Stomach smooth muscle (tissue), 2 donors: ENCODE measurements around the gene GPRC5C.

Source experiments
- H3K27ac ChIP-seq: one replicate; pipeline ENCODE4 v1.7.0; 2013; ENCODE audit warnings: mild to moderate bottlenecking, low read length, inconsistent platforms
- H3K27me3 ChIP-seq, 2 donors: one replicate each; pipeline ENCODE4 v1.7.0; 2013; ENCODE audit warnings: low read length in 2 of 2; ENCODE audit not compliant: insufficient read depth in 2 of 2, control insufficient read depth in 1 of 2
- H3K36me3 ChIP-seq, 2 donors: one replicate each; pipeline ENCODE4 v1.7.0; 2013; ENCODE audit warnings: low read length in 2 of 2; ENCODE audit not compliant: control insufficient read depth in 2 of 2, insufficient read depth in 2 of 2
- H3K4me1 ChIP-seq: one replicate; pipeline ENCODE4 v1.7.0; 2013; ENCODE audit warnings: low read length; ENCODE audit not compliant: control insufficient read depth, insufficient read depth
- H3K4me3 ChIP-seq, 2 donors: one replicate each; pipeline ENCODE4 v1.7.0; 2013; ENCODE audit warnings: low read length in 2 of 2
- H3K9ac ChIP-seq, 2 donors: one replicate each; pipeline ENCODE4 v1.7.0; 2013; ENCODE audit warnings: low read length in 2 of 2, mild to moderate bottlenecking in 1 of 2
- H3K9me3 ChIP-seq, 2 donors: one replicate each; pipeline ENCODE4 v1.7.0; 2013; ENCODE audit warnings: low read length in 2 of 2; ENCODE audit not compliant: control insufficient read depth in 2 of 2
- donor health status: healthy.
- donor health status: Pancreatic carcinoma.

The GPRC5C gene

GRCh38 chr17:74408262-74408661 lies 23.6 kb upstream of the GPRC5C start:
- Histone ChIP-seq H3K36me3 (no peaks in the 10 kb centered on the region), H3K27me3 (peaks cover 5 to 7% of the 10 kb centered on the region in 2 donors), H3K27ac (no peak overlapping the region), H3K9ac (no peak overlapping the region), H3K4me3 (no peak overlapping the region), H3K4me1 (no peaks in the 10 kb centered on the region), H3K9me3 (no peaks in the 10 kb centered on the region)

- no peaks in the 10 kb centered on the region for H3K36me3 ChIP-seq
- no peak overlapping the region for H3K9ac ChIP-seq
- H3K27me3 ChIP-seq, result peaks cover 4 to 7% of the 10 kb centered on the region in 2 donors
- H3K27ac ChIP-seq, result no peak overlapping the region
- H3K4me3 ChIP-seq, result no peak overlapping the region
- H3K9me3 ChIP-seq, result no peaks in the 10 kb centered on the region
- no peaks in the 10 kb centered on the region for H3K4me1 ChIP-seq
Observed at GRCh38 chr17:74408815-74409214, 23.1 kb upstream of the GPRC5C start.

DNA sequence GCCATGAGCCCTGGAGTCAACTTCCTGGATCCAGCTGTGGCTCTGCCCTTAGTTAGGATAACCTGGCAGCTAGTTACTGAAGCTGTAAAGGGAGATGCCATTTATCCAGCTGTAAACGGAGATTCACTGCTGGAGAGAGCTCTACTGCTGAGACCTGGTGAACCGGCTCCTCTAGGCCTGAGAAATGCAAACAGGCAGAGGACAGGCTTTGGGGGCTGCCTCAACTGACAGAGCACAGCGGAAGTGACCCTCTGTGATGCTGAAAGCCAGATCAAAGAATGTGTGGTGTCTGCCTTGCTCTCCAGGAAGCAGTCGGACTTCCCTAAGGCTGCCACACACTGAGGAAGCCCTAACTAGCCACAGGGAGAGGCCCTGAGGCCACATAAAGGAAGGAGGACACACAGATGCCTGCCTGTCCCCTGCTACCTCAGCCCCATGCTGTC lies 21.9 kb upstream of the GPRC5C start:
- Histone ChIP-seq H3K9ac (no peak overlapping the region), H3K27me3 (no peaks in the 10 kb centered on the region), H3K36me3 (no peaks in the 10 kb centered on the region), H3K27ac (no peak overlapping the region), H3K4me3 (no peak overlapping the region), H3K4me1 (no peaks in the 10 kb centered on the region), H3K9me3 (no peaks in the 10 kb centered on the region)

DNA sequence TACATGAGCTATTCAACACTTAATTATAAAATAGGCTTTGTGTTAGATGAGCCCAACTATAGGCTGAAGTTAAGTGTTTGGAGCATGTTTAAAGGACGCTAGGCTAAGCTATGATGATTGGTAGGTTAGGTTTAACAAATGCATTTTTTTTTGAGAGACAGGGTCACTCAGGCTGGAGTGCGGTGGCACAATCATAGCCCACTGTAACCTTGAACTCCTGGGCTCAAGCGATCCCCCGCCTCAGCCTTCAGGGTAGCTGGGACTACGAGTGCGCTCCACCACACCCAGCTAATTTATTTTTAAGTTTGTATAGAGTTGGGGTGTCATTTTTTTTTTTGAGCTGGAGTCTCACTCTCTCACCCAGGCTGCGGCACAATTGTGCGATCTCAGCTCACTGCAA lies 19.3 kb upstream of the GPRC5C start:
- H3K4me1 ChIP-seq, result no peaks in the 10 kb centered on the region
- no peaks in the 10 kb centered on the region for H3K36me3 ChIP-seq
- no peak overlapping the region for H3K4me3 ChIP-seq
- no peak overlapping the region for H3K9ac ChIP-seq
- no peak overlapping the region for H3K27ac ChIP-seq
- H3K9me3 ChIP-seq, result no peaks in the 10 kb centered on the region
- H3K27me3 ChIP-seq, result no peaks in the 10 kb centered on the region

DNA sequence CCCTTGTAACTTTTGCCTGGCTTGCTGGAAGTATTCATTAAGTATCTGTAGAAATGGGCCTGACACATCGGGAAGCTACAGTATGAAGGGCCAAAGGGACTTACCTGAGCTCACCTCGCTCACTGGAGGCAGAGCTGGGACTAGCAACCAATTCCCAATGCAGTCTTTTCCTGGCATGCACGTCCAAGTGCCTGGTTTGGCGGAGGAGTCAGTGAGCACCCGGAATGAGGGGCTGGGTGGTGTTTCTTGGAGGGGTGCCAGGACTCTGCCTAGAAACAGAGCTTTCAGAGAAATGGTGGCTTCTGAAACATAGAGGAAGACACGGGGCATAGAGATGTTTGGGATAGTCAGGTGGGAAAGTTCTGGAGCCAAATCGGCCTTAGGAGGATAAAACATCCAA lies 18.4 kb upstream of the GPRC5C start:
- H3K27me3 ChIP-seq, result no peaks in the 10 kb centered on the region
- H3K27ac ChIP-seq, result no peak overlapping the region
- no peak overlapping the region for H3K4me3 ChIP-seq
- no peaks in the 10 kb centered on the region for H3K4me1 ChIP-seq
- H3K9ac ChIP-seq, result no peak overlapping the region
- no peaks in the 10 kb centered on the region for H3K9me3 ChIP-seq
- H3K36me3 ChIP-seq, result no peaks in the 10 kb centered on the region

- Histone ChIP-seq H3K4me1 (no peaks in the 10 kb centered on the region), H3K27ac (no peak overlapping the region), H3K27me3 (no peaks in the 10 kb centered on the region), H3K9ac (no peak overlapping the region), H3K4me3 (no peak overlapping the region), H3K9me3 (no peaks in the 10 kb centered on the region), H3K36me3 (no peaks in the 10 kb centered on the region)
Observed at GRCh38 chr17:74414510-74414909, 17.4 kb upstream of the GPRC5C start.

DNA sequence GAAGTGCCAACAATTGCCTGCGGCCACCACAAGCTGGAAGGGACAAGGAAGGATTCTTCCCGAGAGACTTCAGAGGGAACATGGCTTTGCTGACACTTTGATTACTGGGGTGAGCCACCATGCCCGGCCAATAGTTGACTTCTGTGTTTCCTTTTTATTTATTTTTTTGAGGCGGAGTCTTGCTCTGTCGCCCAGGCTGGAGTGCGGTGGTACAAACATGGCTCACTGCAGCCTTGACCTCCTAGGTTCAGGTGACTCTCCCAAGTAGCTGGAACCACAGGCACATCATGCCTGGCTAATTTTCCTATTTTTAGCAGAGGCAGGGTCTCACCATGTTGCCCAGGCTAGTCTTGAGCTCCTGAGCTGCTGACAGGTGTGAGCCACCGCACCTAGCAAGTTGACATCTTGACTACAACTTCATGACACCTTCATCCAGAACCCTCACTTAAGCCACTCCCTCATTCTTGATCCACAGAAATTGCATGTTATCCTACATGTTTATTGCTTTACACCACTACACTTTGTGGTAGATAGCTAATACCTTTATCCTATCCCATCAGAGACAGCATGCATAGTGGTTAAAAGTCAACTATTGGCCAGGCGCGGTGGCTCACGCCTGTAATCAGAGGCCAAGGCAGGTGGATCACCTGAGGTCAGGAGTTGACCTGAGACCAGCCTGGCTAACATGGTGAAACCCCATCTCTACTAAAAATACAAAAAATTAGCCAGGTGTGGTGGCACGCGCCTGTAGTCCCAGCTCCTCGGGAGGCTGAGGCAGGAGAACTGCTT lies 16.1 kb upstream of the GPRC5C start:
- Histone ChIP-seq H3K36me3 (no peaks in the 10 kb centered on the region), H3K9me3 (no peaks in the 10 kb centered on the region), H3K4me3 (no peak overlapping the region), H3K27me3 (no peaks in the 10 kb centered on the region), H3K27ac (no peak overlapping the region), H3K4me1 (no peaks in the 10 kb centered on the region), H3K9ac (no peak overlapping the region)

GRCh38 chr17:74417178-74418045 lies 14.5 kb upstream of the GPRC5C start:
- Histone ChIP-seq H3K9me3 (no peaks in the 10 kb centered on the region), H3K4me1 (no peaks in the 10 kb centered on the region), H3K9ac (no peak overlapping the region), H3K27me3 (peaks cover 0 to 2% of the 10 kb centered on the region in 2 donors), H3K27ac (no peak overlapping the region), H3K4me3 (no peak overlapping the region), H3K36me3 (no peaks in the 10 kb centered on the region)

- Histone ChIP-seq H3K27ac (no peak overlapping the region), H3K36me3 (no peaks in the 10 kb centered on the region), H3K4me1 (no peaks in the 10 kb centered on the region), H3K4me3 (no peak overlapping the region), H3K27me3 (peaks cover 0 to 5% of the 10 kb centered on the region in 2 donors), H3K9ac (no peak overlapping the region), H3K9me3 (no peaks in the 10 kb centered on the region)
Observed at GRCh38 chr17:74419928-74420411, 11.9 kb upstream of the GPRC5C start.

DNA sequence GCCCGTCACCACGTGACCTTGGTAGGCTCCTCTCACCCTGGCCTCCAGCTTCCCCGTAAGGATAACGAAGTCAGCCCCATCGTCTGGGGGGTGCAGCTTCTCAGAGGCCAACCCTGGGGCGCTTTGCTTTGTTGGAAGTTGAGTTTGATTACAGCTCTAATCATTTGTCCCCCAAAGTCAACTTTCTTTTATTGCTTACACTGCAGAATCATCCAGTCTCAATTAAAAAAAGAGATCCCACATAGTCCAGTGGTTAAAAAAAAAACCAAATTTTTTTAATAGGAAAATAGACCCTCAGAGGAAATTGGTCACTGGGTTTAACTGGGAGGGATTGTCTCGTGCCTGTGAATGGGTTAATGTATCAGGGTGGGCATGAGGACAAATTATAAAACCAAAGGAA lies 7.8 kb upstream of the GPRC5C start:
- H3K36me3 ChIP-seq, result no peaks in the 10 kb centered on the region
- no peaks in the 10 kb centered on the region for H3K4me1 ChIP-seq
- no peak overlapping the region for H3K27ac ChIP-seq
- no peak overlapping the region for H3K4me3 ChIP-seq
- H3K27me3 ChIP-seq, result peaks cover 0 to 8% of the 10 kb centered on the region in 2 donors
- H3K9ac ChIP-seq, result no peak overlapping the region
- H3K9me3 ChIP-seq, result no peaks in the 10 kb centered on the region
